Cardiac septum (tissue), 1 donor: ENCODE data around the gene CCDC89. TPM values are rescaled to one million over a fixed set of nuclear protein-coding genes. Genes with fewer than 3 reads are reported as not detected.
"Not testable (repeated sequence)": the region's sequence is repeated elsewhere in the genome, so short reads cannot be mapped to it uniquely, and the experiment has no call there.

ENCODE experiments used
- DNase-seq: peaks from one replicate; pipeline ENCODE4 v3.0.0-alpha.2; 2020; ENCODE audit warnings: low spot score
- intact Hi-C: fragments of 100-400 bp; cut with DNase I; formaldehyde crosslinking; loops from one replicate; pipeline ENCODE4 v1.14.0; 2022
- total RNA-seq: library from RNA; stranded (reverse); fragmentation: NEBNext Ultra II Directional; extraction: Animal tissue kit (Norgen Biotek cat#: 25700); gene quantifications from one replicate; pipeline ENCODE4 v1.2.1, GENCODE V29; 2021
- donor health status: DM: no; HTN: no; CAD: no.

The CCDC89 gene
- total RNA-seq, 1 donor from 2014 or later, result 0.54 TPM

DNA sequence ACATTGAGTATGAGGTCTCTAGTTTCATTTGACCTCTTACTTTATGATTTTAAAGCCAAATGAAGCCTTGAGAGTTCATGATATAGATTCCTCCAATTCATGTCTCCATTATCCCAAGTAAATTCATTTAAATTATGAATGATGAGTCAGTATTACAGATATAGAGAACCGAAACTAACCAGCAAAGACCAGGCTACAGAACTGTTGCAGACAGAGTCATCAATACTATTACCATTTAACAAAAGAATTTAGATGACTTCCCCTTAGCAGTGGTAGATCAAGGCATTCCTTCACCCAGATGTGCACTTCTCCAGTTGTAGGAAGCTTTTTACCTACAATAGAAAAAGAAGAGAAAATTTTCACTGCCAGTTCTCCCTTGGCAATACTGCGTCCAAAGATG lies 11.8 kb upstream of the CCDC89 start:
- intact Hi-C loops, result loop anchor here (10.0 kb wide), 1 partner anchor 127 kb away; no protein-coding TSS in a partner anchor
- DNase-seq, result no peak

DNA sequence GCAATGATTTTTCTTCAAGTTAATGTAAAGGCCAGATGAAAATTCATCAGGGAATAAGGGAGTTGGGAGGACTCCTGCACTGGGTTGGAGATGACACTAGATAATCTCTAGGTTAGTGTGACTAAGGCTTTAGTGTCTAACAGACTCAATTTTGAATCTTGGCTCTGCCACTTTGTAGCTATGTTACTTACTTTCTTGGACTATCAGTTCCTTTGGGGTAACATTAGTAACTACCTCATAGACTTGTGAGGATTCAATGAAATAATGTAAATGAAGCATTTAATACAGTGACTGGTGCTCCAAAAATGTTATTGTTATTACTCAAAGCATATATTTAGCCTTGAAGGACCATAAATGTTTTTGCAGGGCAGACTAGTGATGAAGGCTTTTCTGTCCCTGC lies 9.6 kb upstream of the CCDC89 start:
- intact Hi-C loops, result loop anchor here (10.0 kb wide), 1 partner anchor 129 kb away; no protein-coding TSS in a partner anchor
- no peak for DNase-seq

DNA sequence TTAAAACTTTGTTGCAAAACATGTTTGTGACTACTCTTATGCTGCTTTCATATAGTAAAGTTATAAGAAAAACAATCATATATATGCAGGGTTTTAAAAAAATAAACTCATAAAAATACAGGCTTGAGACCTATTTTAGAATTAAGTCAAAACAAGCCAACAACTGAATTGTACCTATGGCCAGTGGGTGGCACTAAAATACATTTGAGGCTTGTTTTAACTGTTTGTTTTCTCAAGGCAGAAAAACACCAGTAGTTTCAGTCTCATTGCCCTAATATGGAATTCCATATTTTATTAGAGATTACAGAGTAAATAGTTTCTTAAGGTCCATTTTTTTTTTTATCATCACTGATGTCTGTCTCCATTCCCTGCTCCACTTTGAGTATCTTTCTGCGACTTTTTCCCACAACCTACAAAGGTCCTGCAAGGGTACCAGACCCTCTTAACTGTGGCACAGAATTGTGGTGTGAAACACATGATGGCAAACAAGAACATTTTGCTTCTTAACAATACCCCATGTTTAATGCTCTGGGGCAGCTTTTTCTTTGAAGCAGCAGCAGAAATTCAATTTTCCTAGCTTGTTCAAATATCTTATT lies 8.5 kb upstream of the CCDC89 start:
- no peak for DNase-seq
- intact Hi-C loops, result loop anchor here (10.0 kb wide), 1 partner anchor 130 kb away; no protein-coding TSS in a partner anchor

DNA sequence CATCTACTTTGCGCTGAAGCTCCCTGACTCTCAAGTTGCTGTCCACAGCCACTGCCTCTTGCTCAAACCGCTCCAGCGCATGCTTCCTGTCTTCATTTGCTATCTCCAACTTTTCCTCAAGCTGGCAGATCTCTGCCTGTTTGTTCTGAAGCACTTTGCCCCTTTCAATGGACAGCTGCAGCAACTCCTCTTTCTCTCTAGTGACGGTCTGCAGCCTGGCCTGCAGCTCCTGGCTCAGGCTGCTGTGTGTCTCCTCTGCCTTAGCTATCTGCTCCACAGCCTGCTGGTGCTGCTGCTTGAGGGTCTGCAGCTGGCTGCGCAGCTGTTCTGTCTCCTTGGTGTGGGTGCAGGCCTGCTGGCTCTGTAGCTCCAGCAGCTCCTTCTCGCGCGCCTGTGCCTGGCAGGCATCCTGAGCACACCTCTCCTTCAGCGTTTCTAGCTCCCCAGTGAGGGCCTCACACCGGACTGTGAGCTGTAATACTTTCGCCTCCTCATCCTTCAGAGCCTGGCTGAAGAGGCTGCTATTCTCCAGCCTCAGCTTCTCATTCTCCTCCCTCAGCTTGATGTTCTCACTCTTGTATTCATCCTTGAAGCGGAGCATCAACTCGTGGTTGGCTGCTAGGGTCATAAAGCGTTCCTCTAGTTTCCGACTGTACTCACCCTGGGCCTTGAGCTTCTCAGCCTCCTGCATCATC lies 723 bp downstream of the CCDC89 start:
- peak; percentile 65 for DNase-seq
- intact Hi-C loops, result no loop called here

DNA sequence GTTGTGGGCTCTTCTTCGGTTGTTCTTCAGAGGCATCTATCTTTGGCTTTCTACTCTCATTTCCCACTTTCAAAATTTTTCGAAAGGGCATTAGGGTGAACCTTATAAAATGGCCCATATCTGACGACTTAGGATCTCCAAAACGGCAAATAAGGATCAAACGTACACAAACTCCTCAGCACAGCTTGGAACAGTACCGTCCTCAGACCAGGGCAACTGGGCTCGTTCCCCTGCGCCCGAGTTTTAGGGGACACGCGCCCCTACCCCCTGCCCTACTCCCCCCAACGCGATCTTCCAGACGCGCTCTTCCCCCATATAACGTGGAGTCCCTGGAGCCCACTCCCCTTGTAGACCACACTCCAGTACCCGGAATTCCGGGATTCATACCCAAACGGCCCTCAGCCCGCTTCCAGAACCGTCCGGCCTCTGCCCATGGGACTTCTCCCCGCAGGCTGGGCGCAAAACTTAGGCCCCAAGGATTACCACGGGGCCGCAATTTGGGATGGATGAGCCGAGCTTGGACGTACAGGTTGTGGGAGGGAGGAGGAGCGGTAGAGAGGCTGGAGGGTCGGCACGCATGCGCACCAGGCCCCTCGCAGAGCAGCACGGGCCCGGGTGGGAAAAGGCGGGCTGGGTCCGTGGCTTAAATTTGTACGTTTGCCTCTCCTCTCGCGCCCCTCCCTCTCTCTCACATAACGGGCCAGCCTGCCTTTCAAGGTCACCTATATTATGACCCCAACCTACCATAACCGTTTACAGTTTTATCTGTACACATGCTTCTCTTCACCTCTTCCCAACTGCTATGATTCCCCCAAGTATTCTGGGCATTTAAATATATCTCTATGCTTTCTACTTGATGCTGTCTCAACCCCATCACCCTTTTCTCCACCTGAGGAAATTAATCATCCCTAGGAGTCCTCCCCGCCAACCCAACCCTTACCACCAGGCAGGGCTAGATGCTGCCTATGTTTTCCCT lies 3.4 kb downstream of the CCDC89 start:
- DNase-seq, result peak; percentile 83
- intact Hi-C loops, result no loop called here

DNA sequence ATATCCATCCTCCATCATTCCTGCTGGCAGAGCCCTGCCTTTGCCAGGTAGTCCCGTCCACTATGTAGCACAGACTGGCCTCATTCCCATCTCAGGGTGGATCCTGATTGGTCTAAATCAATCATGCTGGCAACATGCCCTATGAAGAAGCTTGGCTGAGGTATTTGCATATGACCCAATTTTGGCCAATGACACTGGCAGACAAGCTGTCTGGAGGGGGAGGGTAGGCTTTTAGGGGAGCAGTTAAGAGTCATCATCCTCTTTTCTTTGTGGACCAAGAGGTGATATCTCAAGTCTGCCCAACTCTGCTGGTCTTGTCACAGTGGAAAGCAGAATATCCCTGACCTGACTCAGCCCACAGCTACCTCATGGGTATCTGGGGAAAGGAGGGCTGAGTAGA lies 5.1 kb downstream of the CCDC89 start:
- DNase-seq, result no peak
- intact Hi-C loops, result no loop called here

DNA sequence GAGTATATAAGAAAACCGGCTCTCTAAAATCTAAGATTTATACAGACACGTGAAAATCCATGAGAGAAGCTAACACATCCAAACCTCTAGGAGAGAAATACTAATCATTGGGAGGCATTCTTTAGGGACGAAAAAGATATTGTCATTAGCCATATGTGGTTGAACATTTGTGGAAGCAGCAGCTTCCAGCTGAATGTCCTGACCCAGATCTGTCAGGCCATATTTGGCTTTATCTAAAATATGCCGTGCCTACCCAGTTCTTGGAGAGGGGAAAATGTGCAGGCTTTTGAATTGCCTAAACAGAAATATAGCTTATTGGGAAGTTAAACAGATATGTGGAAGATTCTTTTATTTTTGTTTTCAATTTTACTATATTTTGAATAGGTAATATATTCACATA lies 6.4 kb downstream of the CCDC89 start:
- intact Hi-C loops, result no loop called here
- DNase-seq, result no peak

DNA sequence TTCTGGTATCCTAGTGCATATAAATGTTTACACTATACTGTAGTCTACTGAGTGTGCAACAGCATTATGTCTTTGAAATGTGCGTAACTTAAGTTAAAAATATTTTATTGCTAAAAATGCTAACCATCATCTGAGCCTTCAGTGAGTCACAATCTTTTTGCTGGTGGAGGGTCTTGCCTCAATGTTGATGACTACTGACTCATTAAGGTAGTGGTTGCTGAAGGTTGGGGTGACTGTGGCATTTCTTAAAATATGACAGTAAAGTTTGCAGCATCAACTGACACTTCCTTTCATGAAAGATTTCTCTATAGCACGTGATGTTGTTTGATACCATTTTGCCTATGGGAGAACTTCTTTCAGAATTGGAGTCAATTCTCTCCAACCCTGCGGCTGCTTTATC lies 12.6 kb downstream of the CCDC89 start:
- intact Hi-C loops, result no loop called here
- DNase-seq, result no peak

DNA sequence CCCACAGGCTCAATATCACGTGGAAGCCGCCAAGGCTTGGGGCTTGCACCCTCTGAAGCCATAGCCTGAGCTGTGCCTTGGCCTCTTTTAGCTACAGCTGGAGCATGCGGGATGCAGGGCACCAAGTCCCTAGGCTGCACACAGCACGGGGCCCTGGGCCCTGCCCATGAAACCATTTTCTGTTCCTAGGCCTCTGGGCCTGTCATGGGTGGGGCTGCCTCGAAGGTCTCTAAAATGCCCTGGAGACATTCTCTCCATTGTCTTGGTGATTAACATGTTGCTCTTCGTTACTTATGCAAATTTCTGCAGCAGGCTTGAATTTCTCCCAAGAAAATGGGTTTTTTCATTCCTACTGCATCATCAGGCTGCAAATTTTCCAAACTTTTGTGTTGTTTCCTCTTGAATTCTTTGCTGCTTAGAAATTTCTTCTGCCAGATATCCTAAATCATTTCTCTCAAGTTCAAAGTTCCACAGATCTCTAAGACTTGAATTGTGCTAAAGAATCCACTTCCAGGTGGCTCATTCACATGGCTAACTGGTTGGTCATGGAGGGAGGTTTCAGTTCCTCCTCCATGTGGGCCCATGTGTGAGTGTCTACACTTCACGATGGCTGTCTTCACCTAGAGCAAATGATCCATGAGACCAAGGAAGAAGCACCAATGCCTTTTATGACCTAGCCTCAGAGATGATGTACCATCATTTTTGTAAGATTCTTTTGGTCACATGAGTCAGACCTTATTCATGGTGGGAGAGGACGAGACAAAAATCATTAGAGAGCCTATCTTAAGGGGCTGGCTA lies 13.7 kb downstream of the CCDC89 start:
- no peak for DNase-seq
- intact Hi-C loops, result no loop called here

DNA sequence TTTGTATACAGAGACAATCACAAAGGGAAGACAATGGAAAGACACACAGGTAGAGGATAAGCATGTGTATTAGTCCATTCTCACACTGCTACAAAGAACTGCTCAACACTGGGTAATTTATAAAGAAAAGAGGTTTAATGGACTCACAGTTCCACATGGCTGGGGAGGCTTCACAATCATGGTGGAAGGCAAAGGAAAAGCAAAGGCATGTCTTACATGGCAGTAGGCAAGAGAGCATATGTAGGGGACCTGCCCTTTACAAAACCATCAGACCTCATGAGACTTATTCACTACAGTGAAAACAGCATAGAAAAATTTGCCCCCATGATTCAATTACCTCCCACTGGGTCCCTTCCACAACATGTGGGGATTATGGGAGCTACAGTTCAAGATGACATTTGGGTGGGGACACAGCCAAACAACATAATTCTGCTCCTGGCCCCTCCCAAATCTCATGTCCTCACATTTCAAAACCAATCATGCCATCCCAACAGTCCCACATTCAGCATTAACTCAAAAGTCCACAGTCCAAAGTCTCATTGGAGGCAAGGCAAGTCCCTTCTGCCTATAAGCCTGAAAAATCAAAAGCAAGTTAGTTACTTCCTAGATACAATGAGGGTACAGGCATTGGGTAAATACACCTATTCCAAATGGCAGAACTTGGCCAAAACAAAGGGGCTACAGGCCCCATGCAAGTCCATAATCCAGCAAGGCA lies 14.9 kb downstream of the CCDC89 start:
- DNase-seq, intact Hi-C loops: not testable (repeated sequence)

DNA sequence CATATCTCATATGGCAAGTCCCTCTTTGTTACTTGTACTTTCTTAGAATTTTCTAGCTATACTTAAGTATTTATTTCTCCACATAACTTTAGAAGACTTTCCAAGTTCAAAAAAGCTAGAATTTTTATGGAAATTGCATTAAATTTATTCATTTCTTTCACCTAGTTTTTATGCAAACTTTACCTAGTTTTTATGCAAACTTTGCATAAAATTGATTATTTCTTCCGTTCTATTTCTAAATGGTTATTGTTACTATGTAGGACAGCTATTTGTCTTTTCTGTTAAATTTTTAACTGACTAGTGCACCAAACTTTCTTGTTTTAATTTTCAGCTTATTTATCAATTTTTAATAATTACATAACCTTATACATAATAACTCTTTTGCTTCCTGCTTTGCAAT lies 17.8 kb downstream of the CCDC89 start:
- intact Hi-C loops, result no loop called here
- DNase-seq, result no peak

DNA sequence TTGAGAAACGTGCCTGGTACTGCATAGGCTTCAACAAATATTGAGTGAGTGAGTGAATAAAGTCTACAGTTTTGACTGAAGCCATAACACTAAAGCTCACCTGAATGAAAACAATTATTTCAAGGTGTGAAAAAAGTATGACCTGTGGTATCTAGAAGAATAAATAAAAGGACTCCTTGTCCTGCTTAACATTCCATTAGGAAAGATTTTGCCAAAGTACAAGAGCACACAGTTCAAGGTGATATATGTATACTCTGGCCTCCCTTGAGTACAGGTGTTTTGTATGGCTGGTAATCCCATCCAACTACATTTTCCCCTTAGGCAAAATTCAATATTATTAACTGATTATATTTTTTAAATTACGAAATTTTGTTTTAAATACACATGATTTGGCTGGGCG lies 19.3 kb downstream of the CCDC89 start:
- intact Hi-C loops, result no loop called here

DNA sequence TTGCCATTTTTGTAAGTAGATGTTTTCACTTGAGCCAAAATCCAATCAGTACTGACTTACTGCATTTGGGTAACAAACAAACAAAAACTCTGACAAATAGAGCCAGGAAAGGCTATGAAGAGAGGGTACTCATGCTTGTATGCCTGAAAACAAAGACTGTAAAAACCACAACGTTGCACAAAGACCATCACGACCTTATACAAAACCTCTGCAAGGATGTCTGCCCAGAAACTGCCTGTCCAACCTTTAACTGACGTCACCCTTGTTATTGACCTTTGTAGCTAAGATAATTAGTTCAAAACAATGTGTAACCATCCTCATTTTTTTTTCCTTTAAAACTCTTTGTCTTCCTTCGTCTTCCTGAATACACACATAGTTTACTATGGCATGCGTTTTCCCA lies 20.3 kb downstream of the CCDC89 start:
- intact Hi-C loops, result no loop called here
- no peak for DNase-seq

More for the DNA sequence above, 19.3 kb downstream of the CCDC89 start:
- no peak for DNase-seq

DNA sequence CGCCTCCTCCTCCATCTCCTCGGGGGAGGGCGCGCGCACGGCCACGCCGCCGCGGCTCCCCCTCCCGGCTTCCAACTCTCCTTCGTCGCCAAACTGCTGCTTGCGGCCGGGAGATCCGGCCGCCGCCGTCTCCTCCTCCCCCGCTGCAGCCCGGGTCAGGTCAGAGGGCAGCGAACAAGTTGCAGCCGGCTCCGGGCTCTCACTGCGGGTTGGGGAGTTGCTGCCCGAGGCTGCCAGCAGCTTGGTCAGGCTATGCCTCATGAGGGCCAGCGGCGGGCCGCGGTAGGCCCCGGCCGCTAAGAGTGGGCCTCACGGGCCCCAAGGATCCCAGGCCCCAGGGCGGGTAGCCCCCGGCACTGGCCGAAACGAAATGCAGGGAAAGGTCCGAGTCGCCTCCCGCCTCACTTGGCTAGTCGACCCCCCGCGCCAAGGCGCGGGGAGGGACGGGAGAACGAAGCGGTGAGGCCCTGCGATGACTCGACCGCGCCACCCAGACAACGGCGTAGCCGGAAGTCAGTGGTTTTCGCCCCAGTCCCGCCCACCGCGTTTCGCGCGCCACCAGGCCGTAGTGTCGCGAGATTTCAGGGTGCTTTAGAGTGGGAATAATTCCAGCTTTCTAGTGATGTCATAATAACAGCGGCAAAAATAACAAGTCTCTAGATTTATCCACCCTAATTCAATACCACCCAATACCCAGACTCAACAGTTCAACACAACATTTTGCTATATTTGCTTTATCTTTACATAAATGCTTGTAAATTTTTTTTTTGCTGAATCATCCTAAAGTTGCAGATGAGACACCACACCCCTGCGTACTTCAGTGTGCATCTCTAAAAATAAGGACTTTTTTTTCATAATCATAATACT lies 21.1 kb downstream of the CCDC89 start, which contains the start of gene CREBZF:
Gene CREBZF (minus strand): TSS at position 515 of the 867 bp plus-strand sequence. CDS start 254 bp downstream, at position 261.
- intact Hi-C loops, result loop anchor here (1.0 kb wide), 1 partner anchor 37 kb away; the partner anchor contains the start of gene TMEM126B
- DNase-seq, result peak; percentile 97

DNA sequence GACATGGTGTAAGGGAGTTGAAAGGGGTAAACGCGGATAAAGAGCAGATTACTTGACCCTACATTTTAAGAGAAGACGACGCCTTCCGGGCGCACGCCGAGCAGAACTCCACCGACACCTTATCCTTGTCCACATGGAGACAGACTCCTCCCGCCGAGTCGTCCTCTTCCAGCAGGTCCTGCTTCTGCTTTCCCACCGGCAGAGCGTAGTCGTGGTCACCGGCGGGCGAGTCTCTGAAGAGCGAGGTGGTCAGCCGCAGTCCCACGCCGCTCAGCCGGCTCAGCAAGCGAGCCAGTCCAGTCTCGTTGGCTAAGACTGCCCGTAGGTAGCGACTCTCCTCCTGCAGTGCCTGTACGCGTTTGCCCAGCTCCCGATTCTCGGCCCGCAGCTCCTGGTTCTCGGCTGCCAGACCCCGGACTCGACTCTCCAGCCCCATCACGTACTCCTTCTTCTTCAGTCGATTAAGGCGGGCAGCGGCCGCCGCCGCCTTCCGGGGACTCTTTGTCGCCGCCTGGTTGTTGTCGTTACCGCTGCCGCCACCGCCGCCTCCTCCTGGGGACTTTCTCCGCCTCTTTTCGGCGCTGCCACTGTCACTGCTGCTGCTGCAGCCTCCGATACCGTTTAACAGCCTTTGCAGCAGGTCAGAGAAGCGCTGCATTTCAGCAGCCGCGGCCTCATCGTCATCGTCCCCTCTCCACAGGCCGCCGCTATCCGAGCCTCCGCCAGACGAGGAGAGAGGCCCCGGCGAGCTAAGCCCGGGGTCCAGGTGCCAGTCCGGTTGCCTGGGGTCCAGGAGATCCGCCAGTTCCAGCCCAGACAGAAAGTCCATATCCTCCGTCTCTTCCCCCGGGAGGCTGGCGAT lies 22.0 kb downstream of the CCDC89 start:
- DNase-seq, result peak; percentile 89
- intact Hi-C loops, result loop anchor here (1.0 kb wide), 1 partner anchor 36 kb away; the partner anchor contains the start of gene TMEM126B

DNA sequence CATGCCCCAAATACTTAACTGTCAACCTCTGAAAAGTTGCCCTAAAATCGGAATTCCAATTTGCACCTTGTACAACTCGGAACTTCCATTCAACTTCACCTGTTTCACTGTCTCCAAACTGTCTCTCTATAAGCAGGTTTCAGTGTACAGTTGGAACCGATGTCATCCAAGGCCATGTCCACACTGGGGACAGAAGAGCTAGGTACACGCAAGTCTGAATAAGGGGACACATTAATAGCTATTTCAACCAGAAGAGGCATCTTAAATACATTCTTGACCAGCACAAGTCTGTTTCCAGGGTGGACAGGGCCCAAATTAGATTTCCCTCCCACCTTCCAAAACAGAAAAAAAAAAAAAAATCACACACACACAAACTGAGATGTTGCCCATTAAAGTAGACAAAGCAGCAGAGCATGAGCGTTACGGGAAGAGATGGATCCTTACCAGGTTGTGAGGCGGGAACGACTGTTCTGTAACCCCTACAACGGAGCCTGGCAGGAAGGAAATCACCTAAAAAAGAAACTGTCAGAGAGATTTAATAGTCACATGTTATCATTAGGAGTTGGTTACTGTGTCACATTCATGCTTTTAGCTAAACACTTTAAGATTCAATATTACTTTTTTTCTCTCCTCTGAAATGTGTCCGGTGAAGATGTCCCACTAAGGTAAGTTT lies 22.8 kb downstream of the CCDC89 start:
- intact Hi-C loops, result no loop called here
- no peak for DNase-seq
